Measurements from ENCODE around the gene ATAT1. TPM values are rescaled to one million over a fixed set of nuclear protein-coding genes. Genes with fewer than 3 reads are reported as not detected.

Gene ATAT1
- total RNA-seq, 1 donor from 2014 or later: 11.4 TPM

- TF ChIP-seq CTCF (IDR thresholded peaks at IDR 0.05): no peak
- Mint-ChIP-seq H3K4me3 (ENCODE audit: unreplicated experiment) (no peak overlapping the region), H3K27me3 (ENCODE audit: low read depth) (no peaks in the 10 kb centered on the region), H3K9me3 (ENCODE audit: low read depth) (no peaks in the 10 kb centered on the region), H3K4me1 (ENCODE audit: low read depth) (peaks cover 18% of the 10 kb centered on the region), H3K36me3 (ENCODE audit: low read depth) (peaks cover 35% of the 10 kb centered on the region), H3K27ac (ENCODE audit: unreplicated experiment) (peak overlapping the region; percentile 49)
- DNase-seq (ENCODE audit: low spot score): no peak
Observed at GRCh38 chr6:30600451-30600961, 26.2 kb upstream of the ATAT1 start.

GRCh38 chr6:30601436-30601814, 25.2 kb upstream of the ATAT1 start:
- Mint-ChIP-seq H3K27ac (ENCODE audit: unreplicated experiment) (peak overlapping the region; percentile 12), H3K9me3 (ENCODE audit: low read depth) (no peaks in the 10 kb centered on the region), H3K36me3 (ENCODE audit: low read depth) (peaks cover 42% of the 10 kb centered on the region), H3K4me3 (ENCODE audit: unreplicated experiment) (no peak overlapping the region), H3K27me3 (ENCODE audit: low read depth) (no peaks in the 10 kb centered on the region), H3K4me1 (ENCODE audit: low read depth) (peaks cover 18% of the 10 kb centered on the region)
- TF ChIP-seq CTCF (IDR thresholded peaks at IDR 0.05): no peak
- DNase-seq (ENCODE audit: low spot score): no peak

- Mint-ChIP-seq H3K27ac (ENCODE audit: unreplicated experiment) (no peak overlapping the region), H3K27me3 (ENCODE audit: low read depth) (no peaks in the 10 kb centered on the region), H3K4me1 (ENCODE audit: low read depth) (peaks cover 18% of the 10 kb centered on the region), H3K36me3 (ENCODE audit: low read depth) (peaks cover 46% of the 10 kb centered on the region), H3K4me3 (ENCODE audit: unreplicated experiment) (no peak overlapping the region), H3K9me3 (ENCODE audit: low read depth) (no peaks in the 10 kb centered on the region)
- DNase-seq (ENCODE audit: low spot score): no peak
- no peak for TF ChIP-seq CTCF (IDR thresholded peaks at IDR 0.05)
Observed at GRCh38 chr6:30601815-30602641, 24.6 kb upstream of the ATAT1 start.

- Mint-ChIP-seq H3K4me1 (ENCODE audit: low read depth) (peaks cover 23% of the 10 kb centered on the region), H3K36me3 (ENCODE audit: low read depth) (peaks cover 55% of the 10 kb centered on the region), H3K4me3 (ENCODE audit: unreplicated experiment) (no peak overlapping the region), H3K27me3 (ENCODE audit: low read depth) (no peaks in the 10 kb centered on the region), H3K27ac (ENCODE audit: unreplicated experiment) (no peak overlapping the region), H3K9me3 (ENCODE audit: low read depth) (no peaks in the 10 kb centered on the region)
- DNase-seq (ENCODE audit: low spot score): no peak
- TF ChIP-seq CTCF (IDR thresholded peaks at IDR 0.05): no peak
Observed at GRCh38 chr6:30603961-30604360, 22.7 kb upstream of the ATAT1 start.

- H3K4me1 Mint-ChIP-seq (ENCODE audit: low read depth): peaks cover 62% of the 10 kb centered on the region
- TF ChIP-seq CTCF (IDR thresholded peaks at IDR 0.05): no peak
- H3K36me3 Mint-ChIP-seq (ENCODE audit: low read depth): peaks cover 32% of the 10 kb centered on the region
- no peak for DNase-seq (ENCODE audit: low spot score)
- no peak overlapping the region for H3K4me3 Mint-ChIP-seq (ENCODE audit: unreplicated experiment)
- no peaks in the 10 kb centered on the region for H3K9me3 Mint-ChIP-seq (ENCODE audit: low read depth)
- H3K27me3 Mint-ChIP-seq (ENCODE audit: low read depth): no peaks in the 10 kb centered on the region
- peak overlapping the region; percentile 65 for H3K27ac Mint-ChIP-seq (ENCODE audit: unreplicated experiment)
Observed at GRCh38 chr6:30610065-30610464, 16.6 kb upstream of the ATAT1 start.

Data from chondrocyte (in vitro differentiated cells).